Gastroesophageal sphincter (tissue), 4 donors: Measurements from ENCODE around the gene KRTAP6-1. TPM values are rescaled to one million over a fixed set of nuclear protein-coding genes. Genes with fewer than 3 reads are reported as not detected.

Experiments used
- ATAC-seq: fragments of 150-250 bp; one replicate; pipeline ENCODE4 v1.9.1; 2016; ENCODE audit warnings: mild to moderate bottlenecking, moderate library complexity
- H3K27ac ChIP-seq, 4 donors: fragments of 200-600 bp; sonication (generic) in 3 of 4; 1 replicate in 3 of 4; 2 replicates in 1 of 4; pipeline ENCODE4 v1.5.1; 2016 to 2019
- H3K27me3 ChIP-seq: fragments of 200-600 bp; sonication (generic); one replicate; pipeline ENCODE4 v1.5.1; 2019
- H3K36me3 ChIP-seq, 2 donors: fragments of 200-600 bp; sonication (generic); one replicate each; pipeline ENCODE4 v1.5.1; 2019; ENCODE audit warnings: control low read depth in 1 of 2
- H3K4me1 ChIP-seq, 3 donors: fragments of 200-600 bp; sonication (generic); 1 replicate in 2 of 3; 2 replicates in 1 of 3; pipeline ENCODE4 v1.5.1; 2016 to 2019; ENCODE audit warnings: control low read depth in 2 of 3
- H3K4me3 ChIP-seq, 2 donors: fragments of 200-600 bp; sonication (generic); one replicate each; pipeline ENCODE4 v1.5.1; 2019; ENCODE audit warnings: mild to moderate bottlenecking in 1 of 2, moderate library complexity in 1 of 2
- H3K9me3 ChIP-seq, 3 donors: fragments of 200-600 bp; sonication (generic); one replicate each; pipeline ENCODE4 v1.5.1; 2017 to 2019; ENCODE audit warnings: control low read depth in 2 of 3
- EP300 ChIP-seq: sonication (generic); formaldehyde crosslinking; IDR thresholded peaks from one replicate; pipeline ENCODE4 v1.6.1; 2017; ENCODE audit warnings: antibody characterized with exemption, mild to moderate bottlenecking
- POLR2A ChIP-seq, 2 donors: fragments of 450-650 bp; IDR thresholded peaks; one replicate each; pipeline ENCODE4 v1.6.1; 2017; ENCODE audit warnings: antibody characterized with exemption in 2 of 2, mild to moderate bottlenecking in 2 of 2, moderate library complexity in 1 of 2
- POLR2AphosphoS5 ChIP-seq: sonication (generic); formaldehyde crosslinking; IDR thresholded peaks from one replicate; pipeline ENCODE4 v1.6.1; 2017; ENCODE audit warnings: antibody characterized with exemption
- WGBS, 2 donors: methylation state at CpG; one replicate each; pipeline ENCODE4 v1.1.5; 2018; ENCODE audit warnings: low coverage in 1 of 2; 5-methylcytosine and 5-hydroxymethylcytosine counted together
- total RNA-seq, 4 donors: library from RNA; depleted of rRNA; stranded (reverse); fragments of >200 nt; gene quantifications; one replicate each; pipeline ENCODE4 v1.1.0, GENCODE V29; 2016
- TF ChIP-seq, protein P1 (sequence below), 4 experiments: fragments of 200-600 bp in 2 of 4; fragments of 450-650 bp in 2 of 4; sonication (generic) in 1 of 4; IDR thresholded peaks; one replicate each; pipeline ENCODE4 v1.5.1; 2017 to 2019; ENCODE audit warnings: antibody characterized with exemption in 4 of 4, mild to moderate bottlenecking in 2 of 4, moderate library complexity in 2 of 4

KRTAP6-1 gene
- total RNA-seq, 4 donors from 2014 or later: not detected

GRCh38 chr21:30582870-30583269 lies 30.9 kb downstream of the KRTAP6-1 start:
- H3K27me3 ChIP-seq: no peaks in the 10 kb centered on the region
- H3K27ac ChIP-seq: no peak overlapping the region
- no peaks in the 10 kb centered on the region for H3K36me3 ChIP-seq
- no peaks in the 10 kb centered on the region for H3K9me3 ChIP-seq
- no peaks in the 10 kb centered on the region for H3K4me1 ChIP-seq
- no peak for ATAC-seq
- no peak overlapping the region for H3K4me3 ChIP-seq
- 71 to 83% methylated on average over 1 of the region's 1 CpG for WGBS, 2 donors
- TF ChIP-seq POLR2A (IDR thresholded peaks at IDR 0.05) (no peak), POLR2AphosphoS5 (no peak), EP300 (no peak)
- TF ChIP-seq, protein P1, sequence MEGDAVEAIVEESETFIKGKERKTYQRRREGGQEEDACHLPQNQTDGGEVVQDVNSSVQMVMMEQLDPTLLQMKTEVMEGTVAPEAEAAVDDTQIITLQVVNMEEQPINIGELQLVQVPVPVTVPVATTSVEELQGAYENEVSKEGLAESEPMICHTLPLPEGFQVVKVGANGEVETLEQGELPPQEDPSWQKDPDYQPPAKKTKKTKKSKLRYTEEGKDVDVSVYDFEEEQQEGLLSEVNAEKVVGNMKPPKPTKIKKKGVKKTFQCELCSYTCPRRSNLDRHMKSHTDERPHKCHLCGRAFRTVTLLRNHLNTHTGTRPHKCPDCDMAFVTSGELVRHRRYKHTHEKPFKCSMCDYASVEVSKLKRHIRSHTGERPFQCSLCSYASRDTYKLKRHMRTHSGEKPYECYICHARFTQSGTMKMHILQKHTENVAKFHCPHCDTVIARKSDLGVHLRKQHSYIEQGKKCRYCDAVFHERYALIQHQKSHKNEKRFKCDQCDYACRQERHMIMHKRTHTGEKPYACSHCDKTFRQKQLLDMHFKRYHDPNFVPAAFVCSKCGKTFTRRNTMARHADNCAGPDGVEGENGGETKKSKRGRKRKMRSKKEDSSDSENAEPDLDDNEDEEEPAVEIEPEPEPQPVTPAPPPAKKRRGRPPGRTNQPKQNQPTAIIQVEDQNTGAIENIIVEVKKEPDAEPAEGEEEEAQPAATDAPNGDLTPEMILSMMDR (IDR thresholded peaks at IDR 0.05): no peak

- H3K27me3 ChIP-seq: no peaks in the 10 kb centered on the region
- no peak for ATAC-seq
- H3K4me3 ChIP-seq: no peak overlapping the region
- TF ChIP-seq POLR2AphosphoS5 (no peak), EP300 (no peak), POLR2A (IDR thresholded peaks at IDR 0.05) (no peak)
- TF ChIP-seq, protein P1 (IDR thresholded peaks at IDR 0.05): no peak
- 50 to 71% methylated on average over 3 of the region's 3 CpGs for WGBS, 2 donors
- no peaks in the 10 kb centered on the region for H3K36me3 ChIP-seq
- H3K9me3 ChIP-seq: no peaks in the 10 kb centered on the region
- H3K4me1 ChIP-seq: no peaks in the 10 kb centered on the region
- no peak overlapping the region for H3K27ac ChIP-seq
Measured at GRCh38 chr21:30580132-30580531, 33.6 kb downstream of the KRTAP6-1 start.

- Histone ChIP-seq H3K9me3 (no peaks in the 10 kb centered on the region), H3K4me1 (no peaks in the 10 kb centered on the region), H3K4me3 (no peak overlapping the region), H3K27ac (no peak overlapping the region), H3K36me3 (no peaks in the 10 kb centered on the region), H3K27me3 (no peaks in the 10 kb centered on the region)
- 15 to 33% methylated on average over 1 of the region's 1 CpG for WGBS, 2 donors
- no peak for ATAC-seq
- TF ChIP-seq POLR2AphosphoS5 (no peak), EP300 (no peak), POLR2A (IDR thresholded peaks at IDR 0.05) (no peak)
- TF ChIP-seq, protein P1 (IDR thresholded peaks at IDR 0.05): no peak
Measured at GRCh38 chr21:30579346-30579745, 34.4 kb downstream of the KRTAP6-1 start.

DNA sequence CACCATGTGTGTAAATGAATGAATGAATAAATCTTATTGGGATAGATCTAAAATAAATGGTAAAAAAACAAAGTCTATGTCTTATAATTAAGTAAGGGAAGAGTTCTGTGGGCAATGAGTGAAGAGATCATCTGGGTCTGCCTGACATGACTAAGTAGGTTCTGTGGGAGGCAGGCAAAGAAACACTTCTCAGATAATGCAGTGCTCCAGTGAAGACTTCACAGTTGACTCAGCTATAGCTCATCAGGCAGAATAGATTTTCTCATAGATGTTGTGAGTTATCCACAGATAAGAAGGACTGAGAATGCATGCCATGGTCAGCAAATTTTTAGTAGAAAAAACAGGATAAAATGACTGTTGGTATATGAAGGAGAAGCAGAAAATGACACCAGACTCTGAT lies 36.0 kb downstream of the KRTAP6-1 start:
- no peaks in the 10 kb centered on the region for H3K27me3 ChIP-seq
- H3K27ac ChIP-seq: no peak overlapping the region
- H3K36me3 ChIP-seq: no peaks in the 10 kb centered on the region
- no peak for ATAC-seq
- no peaks in the 10 kb centered on the region for H3K9me3 ChIP-seq
- no peak overlapping the region for H3K4me3 ChIP-seq
- H3K4me1 ChIP-seq: no peaks in the 10 kb centered on the region
- TF ChIP-seq POLR2AphosphoS5 (no peak), EP300 (no peak), POLR2A (IDR thresholded peaks at IDR 0.05) (no peak)
- TF ChIP-seq, protein P1 (IDR thresholded peaks at IDR 0.05): no peak

GRCh38 chr21:30567617-30568016 lies 46.1 kb downstream of the KRTAP6-1 start:
- no peak for ATAC-seq
- Histone ChIP-seq H3K27me3 (no peaks in the 10 kb centered on the region), H3K4me3 (no peak overlapping the region), H3K9me3 (no peaks in the 10 kb centered on the region), H3K27ac (no peak overlapping the region), H3K4me1 (no peaks in the 10 kb centered on the region), H3K36me3 (no peaks in the 10 kb centered on the region)
- TF ChIP-seq, protein P1 (IDR thresholded peaks at IDR 0.05): no peak
- TF ChIP-seq POLR2AphosphoS5: no peak
- TF ChIP-seq POLR2A (IDR thresholded peaks at IDR 0.05): no peak
- no peak for TF ChIP-seq EP300
